Chondrocyte (in vitro differentiated cells): ENCODE data around the gene MOAP1. TPM values are rescaled to one million over a fixed set of nuclear protein-coding genes. Genes with fewer than 3 reads are reported as not detected.
"Not testable (repeated sequence)": the region's sequence is repeated elsewhere in the genome, so short reads cannot be mapped to it uniquely, and the experiment has no call there.

Source experiments
- DNase-seq: peaks from one replicate; pipeline ENCODE4 v3.0.0; 2021; ENCODE audit warnings: mixed read lengths, low spot score
- H3K27ac Mint-ChIP-seq: one replicate; pipeline ENCODE4 v1.8.0; 2021; ENCODE audit warnings: mild to moderate bottlenecking, moderate library complexity, mixed read lengths; ENCODE audit not compliant: unreplicated experiment
- H3K27me3 Mint-ChIP-seq: 2 replicates; pipeline ENCODE4 v1.8.0; 2021; ENCODE audit warnings: low read depth, mixed read lengths
- H3K36me3 Mint-ChIP-seq: 2 replicates; pipeline ENCODE4 v1.8.0; 2021; ENCODE audit warnings: low read depth, mixed read lengths
- H3K4me1 Mint-ChIP-seq: 2 replicates; pipeline ENCODE4 v1.8.0; 2021; ENCODE audit warnings: low read depth, mild to moderate bottlenecking, mixed read lengths
- H3K4me3 Mint-ChIP-seq: one replicate; pipeline ENCODE4 v1.8.0; 2021; ENCODE audit warnings: mild to moderate bottlenecking, moderate library complexity, mixed read lengths; ENCODE audit not compliant: unreplicated experiment
- H3K9me3 Mint-ChIP-seq: 2 replicates; pipeline ENCODE4 v1.8.0; 2021; ENCODE audit warnings: low read depth, mixed read lengths
- CTCF ChIP-seq: fragments of 200-600 bp; sonication (generic); IDR thresholded peaks from 2 replicates; pipeline ENCODE4 v1.5.0; 2021; ENCODE audit warnings: antibody characterized with exemption, mild to moderate bottlenecking, moderate library complexity
- total RNA-seq: library from RNA; stranded (reverse); gene quantifications from 3 replicates; pipeline ENCODE4 v1.2.1, GENCODE V29; 2021

Gene MOAP1
- total RNA-seq, 1 donor from 2014 or later: 18.1 TPM

GRCh38 chr14:93183596-93184317 lies 940 bp downstream of the MOAP1 start:
- TF ChIP-seq CTCF: no peak
- Mint-ChIP-seq H3K27me3 (no peaks in the 10 kb centered on the region), H3K4me1 (peaks cover 33% of the 10 kb centered on the region), H3K4me3 (peak overlapping the region; percentile 83), H3K27ac (peak overlapping the region; percentile 36), H3K9me3 (no peaks in the 10 kb centered on the region), H3K36me3 (peaks cover 5% of the 10 kb centered on the region)
- no peak for DNase-seq

- Mint-ChIP-seq H3K4me1 (no peaks in the 10 kb centered on the region), H3K27ac (no peak overlapping the region), H3K27me3 (peaks cover 6% of the 10 kb centered on the region), H3K4me3 (no peak overlapping the region), H3K9me3 (no peaks in the 10 kb centered on the region), H3K36me3 (no peaks in the 10 kb centered on the region)
- TF ChIP-seq CTCF: no peak
- DNase-seq: peak; percentile 43
These were observed 9.2 kb downstream of the MOAP1 start for GRCh38 chr14:93175492-93175891.

- H3K4me1 Mint-ChIP-seq, H3K27ac Mint-ChIP-seq, H3K36me3 Mint-ChIP-seq, H3K9me3 Mint-ChIP-seq, H3K4me3 Mint-ChIP-seq, H3K27me3 Mint-ChIP-seq: not testable (repeated sequence)
- DNase-seq: peak; percentile 24
These were observed 10.0 kb downstream of the MOAP1 start for GRCh38 chr14:93174731-93175130.

- DNase-seq: peak; percentile 39
- peaks cover 7% of the 10 kb centered on the region for H3K27me3 Mint-ChIP-seq
- no peak overlapping the region for H3K4me3 Mint-ChIP-seq
- no peaks in the 10 kb centered on the region for H3K4me1 Mint-ChIP-seq
- no peak for TF ChIP-seq CTCF
- H3K36me3 Mint-ChIP-seq: no peaks in the 10 kb centered on the region
- H3K27ac Mint-ChIP-seq: peak overlapping the region; percentile 45
- no peaks in the 10 kb centered on the region for H3K9me3 Mint-ChIP-seq
These were observed 10.7 kb downstream of the MOAP1 start for GRCh38 chr14:93173943-93174395.

GRCh38 chr14:93171376-93171775 lies 13.3 kb downstream of the MOAP1 start:
- no peak for TF ChIP-seq CTCF
- H3K27me3 Mint-ChIP-seq: peaks cover 7% of the 10 kb centered on the region
- H3K4me1 Mint-ChIP-seq: no peaks in the 10 kb centered on the region
- no peaks in the 10 kb centered on the region for H3K36me3 Mint-ChIP-seq
- H3K27ac Mint-ChIP-seq: no peak overlapping the region
- H3K4me3 Mint-ChIP-seq: no peak overlapping the region
- DNase-seq: peak; percentile 35
- H3K9me3 Mint-ChIP-seq: no peaks in the 10 kb centered on the region

- not testable (repeated sequence) for H3K4me1 Mint-ChIP-seq, H3K27ac Mint-ChIP-seq, H3K4me3 Mint-ChIP-seq, H3K36me3 Mint-ChIP-seq, H3K27me3 Mint-ChIP-seq, H3K9me3 Mint-ChIP-seq
- DNase-seq: peak; percentile 78
These were observed 14.6 kb downstream of the MOAP1 start for GRCh38 chr14:93170141-93170540.

- not testable (repeated sequence) for H3K4me1 Mint-ChIP-seq, H3K9me3 Mint-ChIP-seq, DNase-seq, H3K27ac Mint-ChIP-seq, H3K27me3 Mint-ChIP-seq, H3K36me3 Mint-ChIP-seq, H3K4me3 Mint-ChIP-seq
These were observed 15.1 kb downstream of the MOAP1 start for GRCh38 chr14:93169619-93170018.

GRCh38 chr14:93168610-93169009 lies 16.1 kb downstream of the MOAP1 start:
- DNase-seq: peak; percentile 1
- H3K36me3 Mint-ChIP-seq, H3K27ac Mint-ChIP-seq: not testable (repeated sequence)

More at GRCh38 chr14:93168610-93169009, 16.1 kb downstream of the MOAP1 start:
- not testable (repeated sequence) for H3K4me3 Mint-ChIP-seq, H3K9me3 Mint-ChIP-seq, H3K4me1 Mint-ChIP-seq, H3K27me3 Mint-ChIP-seq
